Caco-2 (cell line): Measurements from ENCODE around the gene KDM8. TPM values are rescaled to one million over a fixed set of nuclear protein-coding genes. Genes with fewer than 3 reads are reported as not detected.
A peak's percentile ranks its signal among the peaks of the same experiment; 100 is the strongest.

ENCODE experiments used
- BruUV-seq: library from RNA; stranded (reverse); fragments of 400-500 nt; replicated peaks from 2 replicates; lab custom pipeline; 2021; lab: Mats Ljungman, UMichigan
- CTCF ChIA-PET: fragments of 300-600 bp; sonication (Branson Sonifier 250); formaldehyde crosslinking; loops from one replicate; lab custom pipeline; 2022; ENCODE audit warnings: antibody characterized with exemption; lab: Charles Lee
- POLR2A ChIA-PET: fragments of 300-600 bp; sonication (Branson Sonifier 250); formaldehyde crosslinking; loops from one replicate; lab custom pipeline; 2022; ENCODE audit warnings: antibody characterized with exemption; lab: Charles Lee
- DNase-seq, 2 experiments: peaks; one replicate each; pipeline versions ENCODE4 v3.0.0 to v3.0.0-alpha.2; 2020 to 2022
- H3K27me3 ChIP-seq: replicated peaks from 2 replicates; pipeline ENCODE4 v1.6.0; 2011; ENCODE audit warnings: low read length; ENCODE audit not compliant: control insufficient read depth, insufficient read depth
- H3K36me3 ChIP-seq: 2 replicates; pipeline ENCODE4 v1.5.1; 2011; ENCODE audit warnings: low read length; ENCODE audit not compliant: control insufficient read depth, insufficient read depth
- H3K4me1 ChIP-seq: fragments of 250-450 bp; sonication (Bioruptor Pico); 2 replicates; pipeline ENCODE4 v1.5.1; 2020; ENCODE audit warnings: mild to moderate bottlenecking
- H3K4me3 ChIP-seq: 2 replicates; pipeline ENCODE4 v1.5.1; 2011; ENCODE audit warnings: low read depth, mild to moderate bottlenecking, control low read depth, low read length
- H3K9me3 ChIP-seq: fragments of 250-450 bp; sonication (Bioruptor Pico); 2 replicates; pipeline ENCODE4 v1.5.1; 2020; ENCODE audit warnings: mild to moderate bottlenecking, moderate library complexity
- H3K27ac Mint-ChIP-seq: one replicate; pipeline ENCODE4 v1.8.0; 2022; ENCODE audit warnings: mixed read lengths; ENCODE audit not compliant: unreplicated experiment
- H3K27me3 Mint-ChIP-seq: one replicate; pipeline ENCODE4 v1.8.0; 2022; ENCODE audit warnings: mixed read lengths; ENCODE audit not compliant: insufficient read depth, unreplicated experiment
- H3K36me3 Mint-ChIP-seq: one replicate; pipeline ENCODE4 v1.8.0; 2022; ENCODE audit warnings: mild to moderate bottlenecking, mixed read lengths; ENCODE audit not compliant: insufficient read depth, unreplicated experiment
- H3K4me1 Mint-ChIP-seq: one replicate; pipeline ENCODE4 v1.8.0; 2022; ENCODE audit warnings: low read depth, mixed read lengths; ENCODE audit not compliant: unreplicated experiment
- H3K4me3 Mint-ChIP-seq: one replicate; pipeline ENCODE4 v1.8.0; 2022; ENCODE audit warnings: mild to moderate bottlenecking, moderate library complexity, mixed read lengths; ENCODE audit not compliant: unreplicated experiment
- H3K9me3 Mint-ChIP-seq: one replicate; pipeline ENCODE4 v1.8.0; 2022; ENCODE audit warnings: mixed read lengths; ENCODE audit not compliant: unreplicated experiment
- intact Hi-C: fragments of 100-400 bp; cut with micrococcal nuclease; formaldehyde crosslinking; loops from one replicate; pipeline ENCODE4 v1.10.0; 2022; ENCODE audit not compliant: unreplicated experiment
- total RNA-seq: library from RNA; stranded (reverse); gene quantifications from 2 replicates; pipeline ENCODE4 v1.2.3, GENCODE V29; 2022
- TF ChIP-seq, protein P1 (sequence below), 2 experiments: fragments of 200-600 bp in 1 of 2; IDR thresholded peaks; 1 replicate in 1 of 2; 2 replicates in 1 of 2; pipeline versions ENCODE4 v1.5.1 to v1.8.0; 2011 to 2022; ENCODE audit warnings: antibody characterized with exemption in 1 of 2, control low read depth in 1 of 2, inconsistent platforms in 1 of 2, low read depth in 1 of 2, low read length in 1 of 2, mild to moderate bottlenecking in 1 of 2, moderate library complexity in 1 of 2; ENCODE audit not compliant: insufficient read depth in 1 of 2, severe bottlenecking in 1 of 2, unreplicated experiment in 1 of 2

The KDM8 gene
- total RNA-seq, 1 experiment from 2014 or later, result 7.0 TPM

DNA sequence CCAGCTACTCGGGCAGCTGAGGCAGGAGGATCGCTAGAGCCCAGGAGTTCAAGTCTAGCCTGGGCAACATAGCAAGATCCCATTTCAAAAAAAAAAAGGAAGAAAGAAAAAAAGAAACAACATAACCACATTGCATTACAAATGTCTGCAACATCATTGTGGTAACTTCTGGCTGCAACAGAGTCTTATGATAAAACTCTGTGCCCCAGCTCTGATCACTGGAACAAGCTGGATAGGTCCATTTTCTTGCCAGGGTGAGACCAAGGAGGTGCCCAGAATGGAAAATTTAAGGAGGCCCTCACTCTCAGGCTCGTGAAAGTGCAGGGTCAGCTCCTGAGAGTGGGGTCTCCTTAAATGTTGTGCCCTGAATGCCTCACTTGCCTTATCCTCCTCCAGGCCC lies 37.8 kb upstream of the KDM8 start:
- Histone ChIP-seq H3K36me3 (no peaks in the 10 kb centered on the region), H3K9me3 (no peaks in the 10 kb centered on the region), H3K4me3 (no peak overlapping the region), H3K4me1 (no peaks in the 10 kb centered on the region), H3K27me3 (no peaks in the 10 kb centered on the region)
- Mint-ChIP-seq H3K27ac (no peak overlapping the region), H3K4me3 (no peak overlapping the region), H3K4me1 (no peaks in the 10 kb centered on the region), H3K27me3 (peaks cover 5% of the 10 kb centered on the region), H3K36me3 (no peaks in the 10 kb centered on the region), H3K9me3 (peaks cover 16% of the 10 kb centered on the region)
- CTCF ChIA-PET, result no interaction called here
- no peak for DNase-seq
- intact Hi-C loops, result no loop called here
- BruUV-seq, result no TSS peak
- TF ChIP-seq, protein P1, sequence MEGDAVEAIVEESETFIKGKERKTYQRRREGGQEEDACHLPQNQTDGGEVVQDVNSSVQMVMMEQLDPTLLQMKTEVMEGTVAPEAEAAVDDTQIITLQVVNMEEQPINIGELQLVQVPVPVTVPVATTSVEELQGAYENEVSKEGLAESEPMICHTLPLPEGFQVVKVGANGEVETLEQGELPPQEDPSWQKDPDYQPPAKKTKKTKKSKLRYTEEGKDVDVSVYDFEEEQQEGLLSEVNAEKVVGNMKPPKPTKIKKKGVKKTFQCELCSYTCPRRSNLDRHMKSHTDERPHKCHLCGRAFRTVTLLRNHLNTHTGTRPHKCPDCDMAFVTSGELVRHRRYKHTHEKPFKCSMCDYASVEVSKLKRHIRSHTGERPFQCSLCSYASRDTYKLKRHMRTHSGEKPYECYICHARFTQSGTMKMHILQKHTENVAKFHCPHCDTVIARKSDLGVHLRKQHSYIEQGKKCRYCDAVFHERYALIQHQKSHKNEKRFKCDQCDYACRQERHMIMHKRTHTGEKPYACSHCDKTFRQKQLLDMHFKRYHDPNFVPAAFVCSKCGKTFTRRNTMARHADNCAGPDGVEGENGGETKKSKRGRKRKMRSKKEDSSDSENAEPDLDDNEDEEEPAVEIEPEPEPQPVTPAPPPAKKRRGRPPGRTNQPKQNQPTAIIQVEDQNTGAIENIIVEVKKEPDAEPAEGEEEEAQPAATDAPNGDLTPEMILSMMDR (IDR thresholded peaks at IDR 0.05; ENCODE audit: insufficient read depth in 1 of 2, low read depth in 1 of 2, low read length in 1 of 2, severe bottlenecking in 1 of 2, unreplicated experiment in 1 of 2), result no peak
- POLR2A ChIA-PET, result no interaction called here

DNA sequence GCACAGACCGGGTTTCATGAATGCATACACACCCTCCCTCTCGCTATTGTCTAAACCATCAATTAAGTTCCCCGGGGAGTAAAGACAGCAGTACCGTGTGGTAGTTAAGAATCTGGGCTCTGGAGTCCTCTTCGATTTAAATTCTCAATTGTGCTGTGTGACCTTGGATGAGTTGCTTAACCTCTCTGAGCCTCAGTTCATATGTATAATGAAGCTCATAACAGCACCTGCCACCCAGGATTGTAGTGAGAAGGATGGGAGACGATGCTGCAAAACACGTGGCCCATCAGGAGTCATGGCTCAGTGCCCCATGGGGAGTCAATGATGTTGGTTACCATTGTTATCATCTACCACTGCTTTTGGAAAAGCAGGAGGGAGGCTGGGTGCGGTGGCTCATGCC lies 34.5 kb upstream of the KDM8 start:
- BruUV-seq, result no TSS peak
- H3K4me3 Mint-ChIP-seq, result no peak overlapping the region
- peaks cover 16% of the 10 kb centered on the region for H3K9me3 Mint-ChIP-seq
- POLR2A ChIA-PET, result no interaction called here
- CTCF ChIA-PET, result interaction anchor here (0.5 to 2.0 kb wide), 3 partner anchors 12 to 59 kb away, joined by 3 to 7 read pairs (median 4); no protein-coding TSS in a partner anchor
- no peaks in the 10 kb centered on the region for H3K27me3 ChIP-seq
- TF ChIP-seq, protein P1 (IDR thresholded peaks at IDR 0.05; ENCODE audit: insufficient read depth in 1 of 2, low read depth in 1 of 2, low read length in 1 of 2, severe bottlenecking in 1 of 2, unreplicated experiment in 1 of 2), result no peak
- H3K4me1 ChIP-seq, result no peaks in the 10 kb centered on the region
- H3K36me3 Mint-ChIP-seq, result no peaks in the 10 kb centered on the region
- no peak for DNase-seq
- H3K4me3 ChIP-seq, result no peak overlapping the region
- no peak overlapping the region for H3K27ac Mint-ChIP-seq
- H3K4me1 Mint-ChIP-seq, result no peaks in the 10 kb centered on the region
- intact Hi-C loops, result no loop called here
- H3K9me3 ChIP-seq, result no peaks in the 10 kb centered on the region
- peaks cover 5% of the 10 kb centered on the region for H3K27me3 Mint-ChIP-seq
- H3K36me3 ChIP-seq, result no peaks in the 10 kb centered on the region

GRCh38 chr16:27169511-27170071 lies 33.7 kb upstream of the KDM8 start:
- Histone ChIP-seq H3K36me3 (no peaks in the 10 kb centered on the region), H3K27me3 (no peaks in the 10 kb centered on the region), H3K4me1 (peaks cover 3% of the 10 kb centered on the region), H3K9me3 (no peaks in the 10 kb centered on the region), H3K4me3 (no peak overlapping the region)
- DNase-seq, result peak in 1 of 2 experiments; percentile 35
- TF ChIP-seq, protein P1 (IDR thresholded peaks at IDR 0.05; ENCODE audit: insufficient read depth in 1 of 2, low read depth in 1 of 2, low read length in 1 of 2, severe bottlenecking in 1 of 2, unreplicated experiment in 1 of 2), result peak in 1 of 2 experiments; percentile 52
- no TSS peak for BruUV-seq
- Mint-ChIP-seq H3K27ac (no peak overlapping the region), H3K4me3 (no peak overlapping the region), H3K4me1 (peaks cover under 1% of the 10 kb centered on the region), H3K27me3 (peaks cover 5% of the 10 kb centered on the region), H3K36me3 (no peaks in the 10 kb centered on the region), H3K9me3 (peaks cover 16% of the 10 kb centered on the region)
- intact Hi-C loops, result no loop called here
- POLR2A ChIA-PET, result no interaction called here
- CTCF ChIA-PET, result interaction anchor here (0.5 to 2.0 kb wide), 3 partner anchors 11 to 59 kb away, joined by 3 to 7 read pairs (median 4); no protein-coding TSS in a partner anchor
